ENCODE data around the gene KCNH4. TPM values are rescaled to one million over a fixed set of nuclear protein-coding genes. Genes with fewer than 3 reads are reported as not detected.

The KCNH4 gene
- total and polyA plus RNA-seq, 2 donors (not counting 1 experiment from before 2014, with no cell fraction given) = 0.62 to 1.0 TPM

GRCh38 chr17:42124256-42124655, 56.7 kb downstream of the KCNH4 start:
- H3K4me1 ChIP-seq (ENCODE audit: control insufficient read depth in 2 of 2, insufficient read depth in 2 of 2, low read length in 2 of 2) = peaks cover 10 to 16% of the 10 kb centered on the region in 2 donors
- H3K4me3 Mint-ChIP-seq = no peak overlapping the region
- H3K4me3 ChIP-seq (ENCODE audit: control extremely low read depth in 1 of 5, extremely low read depth in 1 of 5, insufficient read depth in 1 of 5, low read depth in 2 of 5, low read length in 4 of 5) = no peak overlapping the region
- CTCF ChIA-PET = interaction anchor here (0.7 to 1.1 kb wide), 4 partner anchors 10 to 264 kb away, joined by 3 to 8 read pairs (median 4); partner anchors contain the start of gene STAT3
- no peaks in the 10 kb centered on the region for H3K27me3 ChIP-seq (replicated peaks in 1 of 4; ENCODE audit: control extremely low read depth in 1 of 4, control insufficient read depth in 3 of 4, insufficient read depth in 4 of 4, low read length in 3 of 4)
- 77% methylated on average over 2 of the region's 3 CpGs for WGBS (ENCODE audit: insufficient coverage)
- H3K9me3 Mint-ChIP-seq (ENCODE audit: insufficient read depth) = no peaks in the 10 kb centered on the region
- H3K27ac ChIP-seq (ENCODE audit: low read length in 2 of 2) = no peak overlapping the region
- H3K4me2 ChIP-seq (replicated peaks; ENCODE audit: low read depth, low read length, poor library complexity, severe bottlenecking) = no peak overlapping the region
- H3K27ac Mint-ChIP-seq = peak overlapping the region; percentile 50
- peaks cover 0 to 34% of the 10 kb centered on the region in 2 experiments for H3K36me3 ChIP-seq (replicated peaks in 1 of 2; ENCODE audit: control extremely low read depth in 1 of 2, control insufficient read depth in 1 of 2, extremely low read depth in 1 of 2, insufficient read depth in 2 of 2, low read length in 1 of 2)
- H3K27me3 Mint-ChIP-seq = no peaks in the 10 kb centered on the region
- ATAC-seq (ENCODE audit: low read depth) = no peak
- intact Hi-C loops (cut with micrococcal nuclease) = no loop called here
- H2AFZ ChIP-seq (ENCODE audit: insufficient read depth, low read depth, low read length, poor library complexity, severe bottlenecking) = no peak overlapping the region
- no peaks in the 10 kb centered on the region for H3K9me3 ChIP-seq (ENCODE audit: control extremely low read depth in 1 of 3, control insufficient read depth in 2 of 3, insufficient read depth in 1 of 3, low read length in 2 of 3)
- H3K4me1 Mint-ChIP-seq = peaks cover 21% of the 10 kb centered on the region
- peaks cover 3% of the 10 kb centered on the region for H4K20me1 ChIP-seq (ENCODE audit: control insufficient read depth, insufficient read depth, low read length, poor library complexity, severe bottlenecking)
- no peak overlapping the region for H3K9ac ChIP-seq (ENCODE audit: low read length)
- TF ChIP-seq EZH2 (IDR thresholded peaks at IDR 0.05; ENCODE audit: borderline replicate concordance, insufficient read depth, low read depth, low read length, poor library complexity, severe bottlenecking) (no peak), CTCF (IDR thresholded peaks at IDR 0.05) (no peak)
- DNase-seq = no peak
- POLR2A ChIA-PET = interaction anchor here (0.6 to 0.7 kb wide), 3 partner anchors 8 to 260 kb away, joined by 4 to 13 read pairs (median 6); no protein-coding TSS in a partner anchor
- peaks cover 3% of the 10 kb centered on the region for H3K79me2 ChIP-seq (ENCODE audit: control insufficient read depth, insufficient read depth, low read length)

Measured in B cell (primary cell).